CD14-positive monocyte (primary cell): Measurements from ENCODE around the gene ATXN2L. TPM values are rescaled to one million over a fixed set of nuclear protein-coding genes. Genes with fewer than 3 reads are reported as not detected.

Experiments
- DNase-seq, 3 donors: peaks; one replicate each; pipeline ENCODE4 v3.0.0-alpha.2; 2011 to 2022
- H2AFZ ChIP-seq: 2 replicates; pipeline ENCODE4 v1.6.0; 2012; ENCODE audit warnings: mild to moderate bottlenecking, low read depth, low read length, inconsistent platforms; ENCODE audit not compliant: insufficient read depth, poor library complexity, severe bottlenecking
- H3K27ac ChIP-seq, 2 donors: 1 replicate in 1 of 2; 2 replicates in 1 of 2; pipeline ENCODE4 v1.5.1; 2012 to 2013; ENCODE audit warnings: low read length in 2 of 2, control low read depth in 1 of 2, inconsistent platforms in 1 of 2, low read depth in 1 of 2, mild to moderate bottlenecking in 1 of 2
- H3K27me3 ChIP-seq, 2 donors: one replicate each; pipeline versions ENCODE4 v1.6.0 to v1.6.1; 2011 to 2013; ENCODE audit warnings: low read length in 2 of 2; ENCODE audit not compliant: control insufficient read depth in 2 of 2, insufficient read depth in 2 of 2
- H3K36me3 ChIP-seq, 2 donors: replicated peaks in 1 of 2; 1 replicate in 1 of 2; 2 replicates in 1 of 2; pipeline versions ENCODE4 v1.5.1 to v1.6.1; 2012 to 2013; ENCODE audit warnings: low read length in 2 of 2, control low read depth in 1 of 2, inconsistent platforms in 1 of 2, mild to moderate bottlenecking in 1 of 2; ENCODE audit not compliant: insufficient read depth in 2 of 2, control insufficient read depth in 1 of 2
- H3K4me1 ChIP-seq, 2 donors: 1 replicate in 1 of 2; 2 replicates in 1 of 2; pipeline versions ENCODE4 v1.5.1 to v1.6.1; 2012 to 2013; ENCODE audit warnings: low read length in 2 of 2, control low read depth in 1 of 2, inconsistent platforms in 1 of 2, mild to moderate bottlenecking in 1 of 2, moderate library complexity in 1 of 2; ENCODE audit not compliant: insufficient read depth in 2 of 2, control insufficient read depth in 1 of 2
- H3K4me2 ChIP-seq: replicated peaks from 2 replicates; pipeline ENCODE3; 2012; ENCODE audit warnings: low read length, moderate library complexity, mild to moderate bottlenecking; ENCODE audit not compliant: poor library complexity, severe bottlenecking; ENCODE audit errors: extremely low read depth
- H3K4me3 ChIP-seq, 3 experiments: fragments of 200-600 bp in 1 of 3; sonication (generic) in 1 of 3; replicated peaks in 1 of 3; 1 replicate in 2 of 3; 2 replicates in 1 of 3; pipeline ENCODE4 v1.5.1; 2011 to 2013; ENCODE audit warnings: low read length in 3 of 3, mild to moderate bottlenecking in 3 of 3, control low read depth in 2 of 3, low read depth in 2 of 3, inconsistent platforms in 1 of 3, moderate library complexity in 1 of 3
- H3K79me2 ChIP-seq: 2 replicates; pipeline ENCODE4 v1.6.0; 2012; ENCODE audit warnings: mild to moderate bottlenecking, control low read depth, inconsistent platforms, low read length, moderate library complexity; ENCODE audit not compliant: insufficient read depth
- H3K9ac ChIP-seq: 2 replicates; pipeline ENCODE4 v1.6.0; 2017; ENCODE audit warnings: low read length, mild to moderate bottlenecking; ENCODE audit not compliant: insufficient read depth, poor library complexity, severe bottlenecking
- H3K9me3 ChIP-seq, 2 donors: replicated peaks in 1 of 2; 1 replicate in 1 of 2; 2 replicates in 1 of 2; pipeline versions ENCODE4 v1.5.1 to v1.6.1; 2012 to 2013; ENCODE audit warnings: low read length in 2 of 2, control low read depth in 1 of 2; ENCODE audit not compliant: control insufficient read depth in 1 of 2, insufficient read depth in 1 of 2
- H4K20me1 ChIP-seq: 2 replicates; pipeline ENCODE4 v1.6.0; 2012; ENCODE audit warnings: mild to moderate bottlenecking, low read length, control low read depth, moderate library complexity; ENCODE audit not compliant: insufficient read depth
- H3K27ac Mint-ChIP-seq, 7 donors: one replicate each; pipeline ENCODE4 v1.8.0; 2020; ENCODE audit warnings: mild to moderate bottlenecking in 7 of 7, mixed read lengths in 7 of 7, moderate library complexity in 6 of 7, inconsistent platforms in 2 of 7
- H3K27me3 Mint-ChIP-seq, 3 donors: one replicate each; pipeline ENCODE4 v1.8.0; 2021 to 2022; ENCODE audit warnings: low read depth in 3 of 3, mild to moderate bottlenecking in 3 of 3, mixed read lengths in 3 of 3, moderate library complexity in 3 of 3, inconsistent platforms in 1 of 3
- H3K36me3 Mint-ChIP-seq, 2 donors: one replicate each; pipeline ENCODE4 v1.8.0; 2020; ENCODE audit warnings: mixed read lengths in 2 of 2, inconsistent platforms in 1 of 2, mild to moderate bottlenecking in 1 of 2
- H3K4me1 Mint-ChIP-seq: one replicate; pipeline ENCODE4 v1.8.0; 2020; ENCODE audit warnings: mild to moderate bottlenecking, mixed read lengths
- H3K4me3 Mint-ChIP-seq, 2 donors: one replicate each; pipeline ENCODE4 v1.8.0; 2020; ENCODE audit warnings: mild to moderate bottlenecking in 2 of 2, mixed read lengths in 2 of 2, moderate library complexity in 1 of 2
- H3K9me3 Mint-ChIP-seq, 7 donors: one replicate each; pipeline ENCODE4 v1.8.0; 2020 to 2022; ENCODE audit warnings: mixed read lengths in 7 of 7, mild to moderate bottlenecking in 6 of 7, moderate library complexity in 6 of 7, inconsistent platforms in 2 of 7
- CTCF ChIP-seq: fragments of 200-600 bp; IDR thresholded peaks from one replicate; pipeline ENCODE4 v1.8.0; 2022; ENCODE audit warnings: antibody characterized with exemption, mild to moderate bottlenecking
- WGBS: methylation state at CpG from one replicate; pipeline ENCODE4 v1.1.5; 2013; ENCODE audit warnings: missing lambda C conversion rate; ENCODE audit not compliant: insufficient coverage; 5-methylcytosine and 5-hydroxymethylcytosine counted together
- intact Hi-C, 2 donors: fragments of 100-400 bp; cut with micrococcal nuclease; formaldehyde crosslinking; loops; one replicate each; pipeline versions ENCODE4 v1.15.0 to v1.15.1; 2023
- polyA plus RNA-seq, 3 donors: library from polyadenylated mRNA; depleted of rRNA in 1 of 3; unstranded in 2 of 3; stranded (reverse) in 1 of 3; fragments of 300-500 nt in 2 of 3; fragments of >200 nt in 1 of 3; fragmentation: Illumina TruSeq in 2 of 3; gene quantifications; 1 replicate in 2 of 3; 2 replicates in 1 of 3; pipeline ENCODE4 v1.2.3, GENCODE V29; 2012 to 2021

Gene ATXN2L
- polyA plus RNA-seq, 3 donors, result 4.8 to 118 (median 10.2) TPM

DNA sequence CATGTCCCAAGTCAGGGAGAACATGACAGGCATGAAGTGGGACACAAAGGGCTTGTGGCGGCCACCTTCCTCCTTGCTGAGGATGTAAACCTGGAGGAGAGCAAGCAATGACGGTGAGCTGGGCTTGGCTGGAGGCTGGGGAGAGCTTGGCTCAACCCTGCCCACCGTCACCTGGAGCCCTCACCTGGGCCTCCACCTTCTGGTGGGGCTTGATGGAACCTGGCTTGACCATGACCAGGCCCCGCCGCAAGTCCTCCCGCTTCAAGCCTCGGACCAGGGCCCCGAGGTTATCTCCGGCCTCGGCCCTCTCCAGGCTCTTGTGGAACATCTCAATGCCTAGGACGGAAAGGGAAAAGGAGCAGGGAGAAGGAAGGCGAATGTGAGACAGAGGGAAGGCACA lies 21.0 kb downstream of the ATXN2L start:
- Mint-ChIP-seq H3K4me1 (peaks cover 33% of the 10 kb centered on the region), H3K9me3 (no peaks in the 10 kb centered on the region), H3K36me3 (peaks cover 39 to 46% of the 10 kb centered on the region in 2 donors), H3K4me3 (no peak overlapping the region), H3K27me3 (no peaks in the 10 kb centered on the region), H3K27ac (no peak overlapping the region)
- H3K36me3 ChIP-seq, result peaks cover 29 to 41% of the 10 kb centered on the region in 2 donors
- no peak overlapping the region for H2AFZ ChIP-seq
- peaks cover 27% of the 10 kb centered on the region for H3K79me2 ChIP-seq
- no peak overlapping the region for H3K9ac ChIP-seq
- 100% methylated on average over 6 of the region's 12 CpGs for WGBS
- H3K27ac ChIP-seq, result no peak overlapping the region
- no peak overlapping the region for H3K4me2 ChIP-seq
- intact Hi-C loops, result loop anchor here (10.0 kb wide), 2 partner anchors 81 to 289 kb away; partner anchors contain the start of genes RABEP2 (in 1 of the 2) and SGF29 (in 1 of the 2)
- no peaks in the 10 kb centered on the region for H4K20me1 ChIP-seq
- no peak for DNase-seq
- no peak overlapping the region for H3K4me3 ChIP-seq
- TF ChIP-seq CTCF, result no peak
- no peaks in the 10 kb centered on the region for H3K27me3 ChIP-seq
- peaks cover 30 to 38% of the 10 kb centered on the region in 2 donors for H3K4me1 ChIP-seq
- no peaks in the 10 kb centered on the region for H3K9me3 ChIP-seq

GRCh38 chr16:28844226-28844885 lies 21.6 kb downstream of the ATXN2L start:
- Histone ChIP-seq H3K9me3 (no peaks in the 10 kb centered on the region), H3K4me1 (peaks cover 27 to 32% of the 10 kb centered on the region in 2 donors), H4K20me1 (no peaks in the 10 kb centered on the region), H3K36me3 (peaks cover 29 to 38% of the 10 kb centered on the region in 2 donors), H3K79me2 (peaks cover 27% of the 10 kb centered on the region), H3K27ac (no peak overlapping the region), H3K4me3 (no peak overlapping the region), H3K27me3 (no peaks in the 10 kb centered on the region), H2AFZ (no peak overlapping the region), H3K9ac (no peak overlapping the region), H3K4me2 (no peak overlapping the region)
- Mint-ChIP-seq H3K36me3 (peaks cover 38 to 43% of the 10 kb centered on the region in 2 donors), H3K27ac (peak overlapping the region in 2 of 7 donors; percentile 54 to 62), H3K9me3 (no peaks in the 10 kb centered on the region), H3K4me3 (peak overlapping the region in 1 of 2 donors; percentile 20), H3K27me3 (no peaks in the 10 kb centered on the region), H3K4me1 (peaks cover 29% of the 10 kb centered on the region)
- WGBS, result 94% methylated on average over 16 of the region's 19 CpGs
- intact Hi-C loops, result loop anchor here (10.0 kb wide), 2 partner anchors 80 to 290 kb away; partner anchors contain the start of genes RABEP2 (in 1 of the 2) and SGF29 (in 1 of the 2)
- DNase-seq, result no peak
- no peak for TF ChIP-seq CTCF
